HepG2 (cell line): Measurements from ENCODE around the gene CNDP1. TPM values are rescaled to one million over a fixed set of nuclear protein-coding genes. Genes with fewer than 3 reads are reported as not detected.

Experiments
- AHR ChIP-seq: IDR thresholded peaks from 2 replicates; pipeline ENCODE4 v1.6.1; 2018; ENCODE audit warnings: missing genetic modification reagents, missing compliant biosample characterization
- ATRX ChIP-seq: sonication (generic); formaldehyde crosslinking; IDR thresholded peaks from 2 replicates; pipeline ENCODE4 v1.4.0; 2020; ENCODE audit warnings: missing genetic modification reagents, borderline replicate concordance
- CEBPB ChIP-seq: IDR thresholded peaks from 2 replicates; pipeline ENCODE4 v1.6.1; 2011; ENCODE audit warnings: low read depth, low read length, improper control_type of control experiment, borderline replicate concordance
- CREB1 ChIP-seq, 2 experiments: fragments of 450-650 bp in 1 of 2; IDR thresholded peaks; 2 replicates each; pipeline ENCODE4 v1.6.1; 2016 to 2017; ENCODE audit warnings: control low read depth in 1 of 2, mild to moderate bottlenecking in 1 of 2, missing compliant biosample characterization in 1 of 2, missing genetic modification characterization in 1 of 2
- HDAC1 ChIP-seq: sonication (generic); formaldehyde crosslinking; IDR thresholded peaks from 2 replicates; pipeline ENCODE4 v1.5.1; 2020; ENCODE audit warnings: mild to moderate bottlenecking, missing genetic modification reagents
- HNRNPK ChIP-seq: fragments of 200-400 bp; formaldehyde crosslinking; IDR thresholded peaks from 2 replicates; pipeline ENCODE4 v1.6.1; 2018; ENCODE audit warnings: low read length, low read depth, moderate library complexity, mild to moderate bottlenecking; ENCODE audit not compliant: poor library complexity, severe bottlenecking
- HOMEZ ChIP-seq: IDR thresholded peaks from 2 replicates; pipeline ENCODE4 v1.6.1; 2016; ENCODE audit warnings: low read depth
- JUNB ChIP-seq: sonication (generic); formaldehyde crosslinking; IDR thresholded peaks from 2 replicates; pipeline ENCODE4 v1.8.0; 2022; ENCODE audit warnings: missing genetic modification reagents, mild to moderate bottlenecking, borderline replicate concordance
- KMT2A ChIP-seq: sonication (generic); formaldehyde crosslinking; IDR thresholded peaks from 2 replicates; pipeline ENCODE4 v1.4.0; 2020; ENCODE audit warnings: missing genetic modification reagents
- MLX ChIP-seq: IDR thresholded peaks from 2 replicates; pipeline ENCODE4 v1.6.1; 2016
- MNT ChIP-seq: fragments of 450-650 bp; IDR thresholded peaks from 2 replicates; pipeline ENCODE4 v1.6.1; 2016
- PITX1 ChIP-seq: sonication (generic); formaldehyde crosslinking; IDR thresholded peaks from 2 replicates; pipeline ENCODE4 v1.5.1; 2020; ENCODE audit warnings: mild to moderate bottlenecking, missing genetic modification reagents
- SALL2 ChIP-seq: sonication (generic); formaldehyde crosslinking; IDR thresholded peaks from 2 replicates; pipeline ENCODE4 v1.8.1; 2023; ENCODE audit warnings: mild to moderate bottlenecking, missing genetic modification reagents, inconsistent platforms
- SMAD1 ChIP-seq: sonication (generic); formaldehyde crosslinking; IDR thresholded peaks from 2 replicates; pipeline ENCODE4 v1.4.0; 2020; ENCODE audit warnings: missing genetic modification reagents, low read depth, mild to moderate bottlenecking, borderline replicate concordance
- TBX2 ChIP-seq: sonication (generic); formaldehyde crosslinking; IDR thresholded peaks from 2 replicates; pipeline ENCODE4 v1.5.0; 2020; ENCODE audit warnings: missing genetic modification reagents, mild to moderate bottlenecking, borderline replicate concordance
- XBP1 ChIP-seq: sonication (generic); formaldehyde crosslinking; IDR thresholded peaks from 2 replicates; pipeline ENCODE4 v1.5.0; 2020; ENCODE audit warnings: missing genetic modification reagents
- ZBTB14 ChIP-seq: sonication (generic); formaldehyde crosslinking; IDR thresholded peaks from 2 replicates; pipeline ENCODE4 v1.4.0; 2020; ENCODE audit warnings: missing genetic modification reagents
- ZBTB7B ChIP-seq: sonication (generic); formaldehyde crosslinking; IDR thresholded peaks from 2 replicates; pipeline ENCODE4 v1.4.0; 2020; ENCODE audit warnings: missing genetic modification reagents
- ZMAT5 ChIP-seq: sonication (generic); formaldehyde crosslinking; IDR thresholded peaks from 2 replicates; pipeline ENCODE4 v1.5.0; 2020; ENCODE audit warnings: mild to moderate bottlenecking, low read depth, missing genetic modification reagents, borderline replicate concordance
- ZNF24 ChIP-seq: fragments of 450-650 bp; IDR thresholded peaks from 2 replicates; pipeline ENCODE4 v1.6.1; 2017; ENCODE audit warnings: antibody characterized with exemption, mild to moderate bottlenecking
- ZNF605 ChIP-seq: sonication (generic); formaldehyde crosslinking; IDR thresholded peaks from 2 replicates; pipeline ENCODE4 v1.8.0; 2022; ENCODE audit warnings: mild to moderate bottlenecking, missing genetic modification reagents
- ZNF652 ChIP-seq: IDR thresholded peaks from 2 replicates; pipeline ENCODE4 v1.6.1; 2016; ENCODE audit warnings: low read depth, borderline replicate concordance
- ZNF772 ChIP-seq: sonication (generic); formaldehyde crosslinking; IDR thresholded peaks from 2 replicates; pipeline ENCODE4 v1.5.0; 2020; ENCODE audit warnings: mild to moderate bottlenecking, missing genetic modification reagents
- ZNF792 ChIP-seq: IDR thresholded peaks from 2 replicates; pipeline ENCODE4 v1.6.1; 2016
- polyA plus RNA-seq, 8 experiments: library from polyadenylated mRNA; depleted of rRNA in 3 of 8; stranded (reverse) in 7 of 8; unstranded in 1 of 8; fragments of >200 nt; fragmentation: Illumina TruSeq in 4 of 8; extraction: Trizol in 4 of 8; gene quantifications; 2 replicates each; pipeline versions ENCODE4 v1.2.1 to v1.2.3, GENCODE V29; 2011 to 2016; ENCODE audit warnings: low read depth in 4 of 8, missing spikeins in 1 of 8, mixed read lengths in 1 of 8; ENCODE audit not compliant: insufficient read depth in 1 of 8
- total RNA-seq, 5 experiments: library from RNA; depleted of rRNA; stranded (reverse); fragments of >200 nt; fragmentation: Illumina TruSeq; extraction: Trizol; gene quantifications; 2 replicates each; pipeline ENCODE4 v1.2.3, GENCODE V29; 2016; ENCODE audit warnings: low read depth in 1 of 5

CNDP1 gene
- total and polyA plus RNA-seq, 2 of the 13 experiments (the other 11 are each of a cell fraction or from before 2014, with no cell fraction given) = 0.01 TPM; not detected in 1

GRCh38 chr18:74495581-74496507, 38.5 kb upstream of the CNDP1 start, which contains the start of gene CNDP2 (continued):
- TF ChIP-seq ZNF24 (no peak), HNRNPK (peak; percentile 72), SMAD1 (CRISPR knock-in tag) (0 out of 2 replicates have a peak, but pooled peaks have one; percentile 52), MLX (CRISPR knock-in tag) (no peak; the same call in 1 of the 2 replicates), KMT2A (peak; percentile 56), ZNF772 (peak; percentile 72; the same call in 1 of the 2 replicates), TBX2 (peak; percentile 67), ZMAT5 (CRISPR knock-in tag) (no peak), XBP1 (CRISPR knock-in tag) (no peak), ZBTB7B (CRISPR knock-in tag) (no peak), CEBPB (0 out of 2 replicates have a peak, but pooled peaks have one; percentile 42), ZNF605 (CRISPR knock-in tag) (peak; percentile 60; the same call in 1 of the 2 replicates), ZNF792 (CRISPR knock-in tag) (peak; percentile 39; the same call in 1 of the 2 replicates), ATRX (CRISPR knock-in tag) (no peak), SALL2 (CRISPR knock-in tag) (peak; percentile 79), AHR (CRISPR knock-in tag) (no peak), MNT (peak; percentile 85), PITX1 (CRISPR knock-in tag) (peak; percentile 48; the same call in 1 of the 2 replicates), ZBTB14 (CRISPR knock-in tag) (peak; percentile 48), HOMEZ (CRISPR knock-in tag) (0 out of 2 replicates have a peak, but pooled peaks have one; percentile 23), HDAC1 (CRISPR knock-in tag) (peak; percentile 97), CREB1 (IDR thresholded peaks at IDR 0.05) (peak; percentile 100), CREB1 (CRISPR knock-in tag; IDR thresholded peaks at IDR 0.05) (peak; percentile 92), ZNF652 (CRISPR knock-in tag) (no peak), JUNB (no peak)
